NCI-H82 treated with DMSO at 0.1 percent for 48 hours (cell line): Measurements from ENCODE around the gene ALG14.
"Not testable (repeated sequence)": the region's sequence is repeated elsewhere in the genome, so short reads cannot be mapped to it uniquely, and the experiment has no call there.

ENCODE experiments used
- DNase-seq: peaks from one replicate; lab custom pipeline; 2025; ENCODE audit not compliant: unreplicated experiment; lab: John Stamatoyannopoulos, UW

Gene ALG14

DNA sequence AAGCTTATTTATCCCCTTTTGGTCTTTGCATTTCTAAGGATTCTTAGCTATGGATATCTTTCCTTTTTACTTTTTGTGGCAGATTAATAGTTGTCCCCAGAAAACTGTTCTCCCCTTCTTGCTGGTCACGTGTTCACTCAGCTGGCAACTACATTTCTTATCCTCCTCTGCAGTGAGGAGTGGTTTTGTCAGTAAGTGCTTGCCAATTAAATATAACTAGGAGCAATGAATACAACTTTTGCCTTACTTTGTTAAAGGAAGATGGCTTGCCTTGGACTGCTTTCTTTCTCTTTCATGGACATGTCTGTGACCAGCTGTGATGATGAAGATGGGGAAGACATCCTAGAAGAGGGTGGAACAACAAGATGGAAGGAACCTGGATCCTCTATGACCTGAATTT, 15.6 kb upstream of the ALG14 start:
- DNase-seq = no peak

DNA sequence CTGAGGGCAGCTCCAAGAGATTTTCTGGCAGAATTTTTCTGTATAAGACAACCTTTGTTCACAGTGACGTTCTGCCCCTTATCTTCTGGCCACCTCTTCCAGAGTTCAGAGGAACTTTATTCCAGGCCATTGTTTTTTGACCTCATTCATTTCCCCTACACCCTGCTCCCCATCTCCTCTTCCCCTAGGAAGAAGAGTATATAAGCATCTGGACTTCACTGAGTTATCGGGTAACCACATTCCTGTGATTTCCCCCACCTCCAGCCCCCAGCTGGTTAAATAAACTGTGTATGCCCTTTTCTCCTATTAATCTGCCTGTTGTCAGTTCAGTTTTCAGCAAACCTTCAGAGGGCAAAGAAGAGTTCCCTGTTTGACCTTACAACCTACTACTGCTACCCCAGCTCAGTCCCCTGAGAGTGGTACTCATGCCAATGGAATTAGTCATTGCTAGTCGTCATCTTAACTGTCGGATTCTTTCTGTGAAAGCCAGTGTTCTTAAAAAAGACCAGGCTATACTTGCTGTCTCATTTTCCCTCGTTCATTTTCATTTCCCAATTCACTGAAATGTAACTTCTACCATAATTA, 14.3 kb upstream of the ALG14 start:
- DNase-seq = no peak

GRCh38 chr1:95085376-95085775, 12.6 kb upstream of the ALG14 start:
- DNase-seq = no peak

GRCh38 chr1:95084317-95085176, 11.8 kb upstream of the ALG14 start:
- DNase-seq = peak; percentile 49

DNA sequence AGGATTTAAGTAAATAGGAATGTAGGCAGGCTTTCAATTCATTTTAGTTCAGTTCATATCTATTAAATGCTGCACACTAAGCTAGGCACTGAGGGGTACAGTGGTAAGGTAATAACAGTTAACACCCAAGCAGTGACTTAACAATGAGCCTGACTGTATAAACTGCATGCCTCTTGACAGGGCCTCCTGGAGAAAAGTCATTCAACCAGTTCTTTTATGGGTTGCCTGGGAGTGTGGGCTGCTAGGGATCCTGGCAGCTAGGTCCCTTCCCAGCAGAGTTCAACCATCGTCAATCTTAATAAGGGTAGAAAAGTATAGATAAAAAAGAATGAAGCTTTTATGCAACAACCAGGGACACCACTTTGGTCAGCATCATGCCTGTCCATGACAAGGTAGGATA, 8.1 kb upstream of the ALG14 start:
- no peak for DNase-seq

DNA sequence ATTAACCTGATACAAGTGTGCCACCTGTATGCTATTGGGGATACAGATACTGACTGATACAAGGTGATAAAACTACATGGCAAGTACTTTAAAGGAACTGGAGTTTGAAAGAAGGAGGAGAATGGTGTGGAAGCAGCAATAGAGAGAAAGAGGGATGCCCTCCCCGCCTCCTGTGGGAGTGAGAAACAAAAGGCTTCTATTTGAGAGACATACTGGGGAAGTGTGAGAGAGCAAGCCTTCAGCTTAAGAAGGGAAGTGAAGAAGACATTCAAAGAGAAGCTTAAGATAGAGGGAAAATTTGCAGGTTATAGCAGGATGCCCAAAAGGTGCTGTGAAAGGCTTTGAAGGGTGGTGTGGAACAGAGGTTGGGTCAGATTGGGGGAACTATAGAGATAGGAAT, 7.7 kb upstream of the ALG14 start:
- DNase-seq = no peak

DNA sequence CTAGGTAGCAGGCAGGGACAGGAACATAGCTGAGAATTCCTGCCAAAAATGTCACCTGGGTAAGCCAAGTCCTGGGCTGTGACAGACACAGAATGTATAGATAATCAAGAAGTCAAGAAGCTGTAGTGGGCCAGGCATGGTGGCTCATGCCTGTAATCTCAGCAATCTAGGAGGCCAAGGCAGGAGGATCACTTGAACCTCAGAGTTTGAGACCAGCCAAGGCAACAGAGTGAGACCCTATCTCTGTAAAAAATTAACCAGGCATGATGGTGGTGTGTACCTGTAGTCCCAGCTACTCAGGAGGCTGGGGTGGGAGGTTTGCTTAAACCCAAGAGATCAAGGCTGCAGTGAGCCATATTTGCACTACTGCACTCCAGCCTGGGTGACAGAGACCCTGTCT, 3.3 kb upstream of the ALG14 start:
- no peak for DNase-seq

- no peak for DNase-seq
These were observed 695 bp upstream of the ALG14 start for GRCh38 chr1:95073446-95073845.

GRCh38 chr1:95072117-95072516, 634 bp downstream of the ALG14 start:
- DNase-seq = no peak

DNA sequence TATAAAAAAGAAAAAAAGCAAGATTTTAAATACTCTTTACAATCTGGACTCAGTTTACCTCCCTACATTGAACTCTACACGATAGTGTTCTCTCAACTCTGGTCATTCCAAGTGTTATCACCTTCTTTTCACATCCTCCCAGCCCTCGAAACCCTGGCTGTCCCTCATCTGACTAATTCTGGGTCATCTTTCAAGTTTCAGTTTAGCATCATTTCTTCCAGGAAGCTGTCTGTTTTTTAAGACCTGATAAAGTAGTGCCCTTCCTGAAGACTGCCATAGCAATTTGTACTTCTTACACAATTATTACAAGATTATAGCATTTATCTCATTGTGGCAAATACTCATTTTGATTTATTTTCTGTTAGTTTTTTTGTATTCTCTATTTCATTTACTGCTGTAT, 1.2 kb downstream of the ALG14 start:
- no peak for DNase-seq

DNA sequence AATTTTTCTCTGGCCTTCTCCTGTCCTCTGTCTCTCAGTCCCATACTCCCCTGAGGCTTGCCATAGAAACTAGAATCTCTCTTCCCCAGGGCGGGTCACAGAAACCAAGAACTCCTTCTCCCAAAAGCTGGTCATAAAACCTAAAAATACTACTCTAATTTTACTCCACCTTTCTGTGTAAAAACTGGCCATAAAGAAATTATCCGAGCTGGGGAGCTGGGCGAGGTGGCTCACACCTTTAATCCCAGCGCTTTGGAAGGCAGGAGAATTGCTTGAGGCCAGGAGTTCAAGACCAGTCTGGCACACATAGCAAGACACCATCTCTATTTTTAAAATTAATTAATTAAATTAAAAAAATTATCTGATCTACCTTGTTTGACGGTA, 3.0 kb downstream of the ALG14 start:
- no peak for DNase-seq

GRCh38 chr1:95068956-95069709, 3.6 kb downstream of the ALG14 start:
- no peak for DNase-seq

- DNase-seq = no peak
These were observed 5.2 kb downstream of the ALG14 start for GRCh38 chr1:95067568-95067967.

DNA sequence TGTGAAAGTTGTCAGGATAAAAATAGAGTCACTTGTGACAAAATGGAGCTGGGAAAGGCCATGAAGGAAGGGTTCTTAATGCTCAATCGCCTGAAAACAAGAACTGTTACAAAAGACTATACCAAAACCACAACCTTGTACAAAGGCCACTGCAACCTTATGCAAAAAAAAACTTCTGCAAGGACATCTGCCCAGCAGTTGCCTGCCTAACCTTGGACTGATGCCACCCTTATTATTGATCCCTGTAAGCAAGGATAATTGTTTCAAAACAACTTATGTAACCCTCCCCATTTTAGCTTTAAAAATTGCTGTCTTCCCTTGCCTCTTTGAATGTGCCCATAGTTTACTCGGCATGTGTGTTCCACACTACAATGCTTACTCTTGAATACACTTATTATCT, 5.7 kb downstream of the ALG14 start:
- DNase-seq = no peak

- no peak for DNase-seq
These were observed 11.2 kb downstream of the ALG14 start for GRCh38 chr1:95061445-95062006.

DNA sequence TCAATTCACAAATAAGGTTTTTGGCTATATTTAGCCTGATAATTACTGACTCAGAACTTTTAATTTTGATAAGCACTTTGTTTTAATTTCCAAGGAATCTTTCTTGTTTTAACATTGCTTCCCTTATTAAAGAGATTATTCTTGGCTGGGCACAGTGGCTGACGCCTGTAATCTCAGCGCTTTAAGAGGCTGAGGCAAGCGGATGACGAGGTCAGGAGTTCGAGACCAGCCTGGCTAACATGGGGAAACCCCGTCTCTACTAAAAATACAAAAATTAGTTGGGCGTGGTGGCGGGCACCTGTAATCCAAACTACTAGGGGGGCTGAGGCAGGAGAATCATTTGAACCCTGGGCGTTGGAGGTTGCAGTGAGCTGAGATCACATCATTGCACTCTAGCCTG, 13.8 kb downstream of the ALG14 start:
- DNase-seq = no peak

DNA sequence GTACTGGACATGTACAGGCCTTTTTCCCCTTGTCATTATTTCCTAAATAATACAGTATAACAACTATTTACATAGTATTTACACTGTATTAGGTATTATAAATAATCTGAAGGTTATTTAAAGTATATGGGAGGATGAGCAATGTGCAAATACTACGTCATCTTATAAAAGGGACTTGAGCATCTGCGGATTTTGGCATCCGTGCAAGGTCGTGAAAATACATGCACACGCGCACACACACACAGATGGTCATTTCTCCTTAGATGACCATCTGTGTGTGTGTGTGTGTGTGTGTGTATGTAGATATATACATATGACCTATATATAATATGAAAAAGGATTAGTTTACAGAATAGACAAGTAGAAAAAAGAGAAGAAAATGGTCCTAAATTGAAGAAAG, 15.4 kb downstream of the ALG14 start:
- DNase-seq = no peak

DNA sequence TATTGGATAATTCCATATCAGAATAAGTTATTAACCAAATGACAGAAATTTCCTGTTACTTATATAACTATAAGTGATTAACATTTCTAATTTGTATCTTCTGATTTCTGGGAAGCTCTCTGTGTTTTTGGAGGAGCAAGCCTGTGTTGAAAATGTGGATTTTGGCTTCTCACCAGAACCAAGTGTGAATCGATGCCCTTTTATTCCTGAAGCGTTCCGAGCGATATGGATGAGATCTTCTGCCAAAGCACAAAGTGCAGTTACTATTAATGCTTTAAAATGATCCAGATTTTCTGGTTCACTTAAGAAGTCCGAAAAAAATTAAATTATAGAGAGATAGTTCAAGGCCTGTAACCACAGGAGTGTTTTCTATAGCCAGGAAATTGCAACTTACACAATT, 22.8 kb downstream of the ALG14 start:
- DNase-seq = no peak

- no peak for DNase-seq
These were observed 24.4 kb downstream of the ALG14 start for GRCh38 chr1:95048317-95048716.

GRCh38 chr1:95047624-95048023, 25.1 kb downstream of the ALG14 start:
- DNase-seq = not testable (repeated sequence)

- no peak for DNase-seq
These were observed 26.4 kb downstream of the ALG14 start for GRCh38 chr1:95046359-95046758.
